D721Med (cell line): Measurements from ENCODE around the gene NUDT14.

ENCODE experiments used
- DNase-seq: peaks from one replicate; pipeline ENCODE4 v3.0.0; 2011; ENCODE audit warnings: low spot score; ENCODE audit not compliant: insufficient read length
- FAIRE-seq: peaks from 2 replicates; lab custom pipeline; 2011; peaks lifted over from hg19 to GRCh38; lab: Jason Lieb, UNC
- TF ChIP-seq, protein P1 (sequence below): IDR thresholded peaks from 2 replicates; pipeline ENCODE4 v1.5.1; 2012; ENCODE audit warnings: mild to moderate bottlenecking, control low read depth; ENCODE audit not compliant: insufficient read depth; ENCODE audit errors: missing control alignments

Gene NUDT14

DNA sequence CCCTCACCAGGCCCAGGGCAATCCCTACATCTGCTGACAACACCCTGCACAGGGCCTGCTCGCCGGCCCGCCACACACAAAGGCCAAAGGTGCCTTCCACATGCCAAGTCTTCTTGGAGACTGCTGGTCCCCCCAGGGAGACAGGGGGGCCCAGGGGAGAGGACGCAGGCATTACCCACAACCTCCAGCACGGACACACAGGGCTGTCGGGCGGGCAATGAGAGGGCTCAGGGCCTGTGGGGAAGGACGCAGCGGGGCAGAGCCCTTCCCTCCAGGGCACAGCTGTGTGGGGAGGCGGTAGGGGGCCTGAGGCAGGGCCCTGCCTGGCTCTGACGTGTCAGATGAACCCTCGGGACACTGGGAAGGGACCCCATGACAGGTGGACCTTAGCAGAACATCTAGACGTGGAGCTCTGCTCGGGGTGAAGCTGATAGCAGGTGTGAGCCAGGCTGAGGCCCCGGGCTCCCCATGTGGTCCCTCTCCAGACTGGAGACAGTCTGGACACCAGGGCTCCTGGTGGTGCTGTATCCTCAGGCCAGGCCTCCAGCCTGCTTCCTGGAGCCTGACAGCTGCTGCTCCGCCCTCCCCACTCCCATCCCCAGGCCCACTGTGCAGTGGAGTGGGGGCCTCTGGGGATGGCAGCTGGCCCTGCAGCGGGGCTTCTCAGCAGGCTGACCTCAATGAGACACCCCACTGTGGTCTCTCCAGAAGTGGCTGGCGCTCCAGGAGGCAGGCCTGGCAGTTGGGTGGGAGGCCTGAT, 31.6 kb upstream of the NUDT14 start:
- TF ChIP-seq, protein P1, sequence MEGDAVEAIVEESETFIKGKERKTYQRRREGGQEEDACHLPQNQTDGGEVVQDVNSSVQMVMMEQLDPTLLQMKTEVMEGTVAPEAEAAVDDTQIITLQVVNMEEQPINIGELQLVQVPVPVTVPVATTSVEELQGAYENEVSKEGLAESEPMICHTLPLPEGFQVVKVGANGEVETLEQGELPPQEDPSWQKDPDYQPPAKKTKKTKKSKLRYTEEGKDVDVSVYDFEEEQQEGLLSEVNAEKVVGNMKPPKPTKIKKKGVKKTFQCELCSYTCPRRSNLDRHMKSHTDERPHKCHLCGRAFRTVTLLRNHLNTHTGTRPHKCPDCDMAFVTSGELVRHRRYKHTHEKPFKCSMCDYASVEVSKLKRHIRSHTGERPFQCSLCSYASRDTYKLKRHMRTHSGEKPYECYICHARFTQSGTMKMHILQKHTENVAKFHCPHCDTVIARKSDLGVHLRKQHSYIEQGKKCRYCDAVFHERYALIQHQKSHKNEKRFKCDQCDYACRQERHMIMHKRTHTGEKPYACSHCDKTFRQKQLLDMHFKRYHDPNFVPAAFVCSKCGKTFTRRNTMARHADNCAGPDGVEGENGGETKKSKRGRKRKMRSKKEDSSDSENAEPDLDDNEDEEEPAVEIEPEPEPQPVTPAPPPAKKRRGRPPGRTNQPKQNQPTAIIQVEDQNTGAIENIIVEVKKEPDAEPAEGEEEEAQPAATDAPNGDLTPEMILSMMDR: no peak
- FAIRE-seq: no peak
- no peak for DNase-seq

DNA sequence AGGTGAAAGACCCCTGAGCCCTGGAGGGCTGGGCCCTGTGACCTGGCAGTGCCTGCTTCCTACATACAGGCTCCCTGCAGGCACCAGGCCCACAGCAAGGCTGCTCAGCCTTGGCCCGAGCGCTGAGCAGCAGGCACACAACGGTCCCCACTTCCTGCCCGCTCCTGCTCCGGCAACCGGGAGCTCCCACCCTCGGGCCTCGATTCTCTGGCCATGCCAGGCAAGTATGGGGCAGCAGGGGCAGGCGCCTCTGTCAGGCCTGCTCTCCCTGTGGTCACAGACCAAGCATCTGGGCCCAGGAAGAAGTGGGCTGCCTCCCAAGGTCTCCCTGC, 30.6 kb upstream of the NUDT14 start:
- FAIRE-seq (no peak), DNase-seq (no peak)
- TF ChIP-seq, protein P1: no peak

DNA sequence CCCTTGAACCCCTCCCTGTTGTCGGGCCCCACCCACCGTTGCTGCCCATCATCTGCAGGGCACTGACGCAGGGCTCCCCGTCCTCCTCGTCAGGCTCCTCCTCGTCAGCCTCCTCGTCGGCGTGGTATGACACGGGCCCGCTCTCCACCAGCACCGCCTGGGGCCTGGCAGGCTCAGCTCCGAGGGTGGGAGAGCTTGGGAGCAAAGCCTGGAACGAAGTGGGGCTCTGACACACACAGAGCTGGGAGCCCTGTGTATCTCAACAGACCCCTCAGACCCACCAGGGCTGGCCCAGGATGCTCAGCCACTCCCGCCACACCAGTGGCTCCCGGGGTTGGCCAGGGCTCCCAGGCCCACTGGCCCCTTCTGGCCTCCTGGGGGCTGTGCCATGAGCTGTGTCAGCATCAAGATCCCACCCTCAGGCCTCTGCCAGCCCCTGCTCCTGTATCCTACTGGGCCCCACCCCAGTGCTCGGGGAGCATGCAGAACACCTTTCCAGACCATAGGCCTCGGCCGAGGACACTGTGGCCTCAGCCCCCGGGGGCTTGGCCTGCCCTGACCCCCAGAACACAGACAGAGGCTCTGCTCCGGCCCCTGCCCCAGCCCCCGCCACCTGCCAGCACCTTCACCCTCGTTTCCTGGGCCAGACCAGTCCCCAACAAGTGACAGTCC, 30.1 kb upstream of the NUDT14 start:
- TF ChIP-seq, protein P1: no peak
- DNase-seq (no peak), FAIRE-seq (no peak)

DNA sequence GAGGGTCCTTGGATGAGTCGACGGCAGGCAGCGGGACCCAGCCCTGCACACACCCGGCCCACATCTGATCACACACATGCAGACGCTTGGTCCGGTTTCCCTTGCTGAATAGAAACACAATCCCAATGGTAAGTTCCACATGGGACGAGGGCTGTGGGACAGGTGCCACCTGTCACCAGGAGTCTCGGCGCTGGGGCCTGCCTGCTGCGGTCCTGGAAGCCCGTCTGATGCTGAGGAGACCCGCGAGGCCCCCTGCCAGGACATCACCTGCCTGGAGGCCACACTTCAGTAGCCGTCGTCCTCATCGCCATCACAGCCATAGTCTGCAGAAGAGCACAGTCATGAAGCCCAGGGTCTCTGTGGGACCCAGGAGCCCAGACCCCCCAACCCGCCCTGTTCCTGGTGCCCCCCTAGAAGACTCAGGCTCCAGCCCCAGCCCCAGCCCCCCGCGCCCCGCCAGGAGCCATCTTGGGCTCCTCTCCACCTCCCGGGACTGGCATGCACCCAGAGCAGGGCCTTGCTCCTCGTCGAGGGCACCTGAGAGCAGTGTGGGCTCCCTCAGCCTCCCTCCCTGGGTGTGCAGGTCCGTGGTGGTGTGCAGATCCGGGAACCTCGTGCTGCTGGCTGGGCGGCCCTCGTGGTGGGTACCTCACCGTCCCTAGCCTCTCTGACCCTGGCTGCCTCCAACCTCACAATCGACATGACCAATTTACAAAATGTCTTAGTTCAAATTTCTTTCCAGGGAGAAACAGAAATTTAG, 29.3 kb upstream of the NUDT14 start:
- TF ChIP-seq, protein P1: no peak
- no peak for DNase-seq
- FAIRE-seq: no peak

DNA sequence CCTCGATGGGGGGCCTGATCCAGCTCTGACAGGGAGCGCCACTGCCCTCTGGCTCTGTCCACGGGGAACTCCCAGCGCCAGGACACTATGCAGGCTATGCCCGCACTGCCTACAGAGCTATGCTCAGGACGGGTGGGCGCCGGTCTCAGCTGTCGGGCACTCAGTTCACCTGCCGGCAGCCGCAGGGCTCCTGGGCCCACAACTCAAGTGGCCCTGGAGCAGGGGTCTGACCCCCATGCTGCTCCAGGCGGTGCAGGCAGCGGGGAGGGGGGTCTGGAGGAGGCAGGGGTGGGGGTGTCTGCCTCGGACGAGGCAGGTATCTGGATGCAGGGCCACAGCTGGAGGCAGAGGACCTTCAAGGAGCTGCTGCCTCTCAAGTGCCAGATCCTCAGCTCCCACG, 28.5 kb upstream of the NUDT14 start:
- TF ChIP-seq, protein P1: no peak
- DNase-seq (no peak), FAIRE-seq (no peak)

DNA sequence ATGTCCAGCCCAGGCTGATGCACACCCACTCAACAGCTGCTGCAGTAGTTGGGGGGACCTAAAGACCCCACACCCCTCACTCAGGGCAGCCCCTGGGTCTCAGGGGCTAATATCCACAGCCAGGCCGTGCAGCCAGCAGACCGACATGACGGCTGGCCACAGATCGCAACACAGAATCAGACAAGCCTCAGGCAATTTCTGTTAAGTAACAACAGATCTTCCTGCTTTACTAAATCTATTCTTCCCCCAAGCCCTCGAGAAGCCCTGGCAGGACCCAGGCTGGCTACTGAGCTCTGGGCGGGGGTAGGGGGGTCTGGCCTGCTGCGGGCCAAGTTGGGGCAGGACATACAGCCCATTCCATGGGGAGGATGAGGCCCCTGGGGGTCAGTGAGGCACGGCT, 28.0 kb upstream of the NUDT14 start:
- DNase-seq (no peak), FAIRE-seq (no peak)
- TF ChIP-seq, protein P1: no peak

DNA sequence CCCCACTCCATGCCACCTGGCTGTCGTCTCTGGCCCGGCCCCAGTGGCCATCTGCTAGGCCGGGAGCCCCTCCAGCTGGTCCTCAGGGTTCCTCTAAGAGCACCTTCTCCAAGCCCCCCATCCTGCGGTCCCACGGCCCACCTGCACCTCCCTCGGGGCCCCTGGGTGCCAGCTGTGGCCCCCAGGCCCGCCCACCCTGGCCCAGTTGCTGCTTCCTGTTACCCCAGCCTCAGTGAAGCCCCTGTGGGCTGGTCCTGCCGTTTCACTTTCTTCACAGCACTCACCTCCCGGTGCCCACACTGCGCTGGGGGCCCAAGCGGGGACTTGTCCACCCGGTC, 27.6 kb upstream of the NUDT14 start:
- TF ChIP-seq, protein P1: no peak
- FAIRE-seq: no peak
- DNase-seq: no peak
